RWPE2 (cell line): Measurements from ENCODE around the gene SPAG8.

Experiments
- ATAC-seq: fragments of 200-7000 bp; cut with Tn5 transposase; 3 replicates; pipeline ENCODE4 v1.9.1; 2021; ENCODE audit warnings: low read depth
- DNase-seq: peaks from one replicate; pipeline ENCODE4 v3.0.0-alpha.2; 2020; ENCODE audit warnings: low spot score
- H3K27ac ChIP-seq: fragments of 450-650 bp; 2 replicates; pipeline ENCODE4 v1.5.1; 2017; ENCODE audit warnings: mild to moderate bottlenecking; ENCODE audit not compliant: poor library complexity, severe bottlenecking
- H3K27me3 ChIP-seq: fragments of 250-450 bp; sonication (Bioruptor Pico); 2 replicates; pipeline ENCODE4 v1.5.1; 2021; ENCODE audit warnings: mild to moderate bottlenecking, moderate library complexity; ENCODE audit not compliant: insufficient read depth, poor library complexity, severe bottlenecking
- H3K36me3 ChIP-seq: fragments of 250-450 bp; sonication (Bioruptor Pico); 2 replicates; pipeline ENCODE4 v1.5.1; 2020; ENCODE audit warnings: low read depth, mild to moderate bottlenecking, moderate library complexity
- H3K4me1 ChIP-seq: fragments of 250-450 bp; sonication (Bioruptor Pico); 2 replicates; pipeline ENCODE4 v1.5.1; 2021; ENCODE audit warnings: mild to moderate bottlenecking, moderate library complexity; ENCODE audit not compliant: insufficient read depth, poor library complexity, severe bottlenecking
- H3K4me3 ChIP-seq: fragments of 250-450 bp; sonication (Bioruptor Pico); 2 replicates; pipeline ENCODE4 v1.5.1; 2021; ENCODE audit warnings: mild to moderate bottlenecking, moderate library complexity; ENCODE audit not compliant: severe bottlenecking
- H3K9me3 ChIP-seq: fragments of 250-450 bp; sonication (Bioruptor Pico); 2 replicates; pipeline ENCODE4 v1.5.1; 2021; ENCODE audit warnings: mild to moderate bottlenecking, moderate library complexity; ENCODE audit not compliant: severe bottlenecking
- CTCF ChIP-seq: fragments of 450-650 bp; IDR thresholded peaks from one replicate; pipeline ENCODE4 v1.5.1; 2017; ENCODE audit warnings: mild to moderate bottlenecking, moderate library complexity; ENCODE audit not compliant: poor library complexity, severe bottlenecking

SPAG8 gene

DNA sequence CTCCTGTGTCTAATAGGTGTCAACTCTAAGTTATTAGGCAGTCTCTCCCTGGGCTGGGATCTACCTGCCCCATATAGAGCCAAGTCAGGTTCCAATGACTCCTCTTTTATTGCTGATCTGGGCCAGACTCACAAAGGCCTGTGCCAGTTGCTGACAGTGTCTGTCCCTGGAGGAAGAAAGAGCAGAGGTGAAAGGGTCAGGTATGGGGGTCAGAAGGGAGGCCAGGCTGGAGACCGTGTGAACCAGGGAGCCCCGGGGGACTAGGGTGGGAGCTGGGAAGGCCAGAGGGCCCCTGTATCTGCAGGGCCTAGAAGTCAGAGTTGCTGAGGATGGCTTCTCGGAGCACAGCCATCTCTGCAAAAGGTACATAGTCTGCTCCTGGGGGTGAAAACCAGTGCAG lies 6.3 kb upstream of the SPAG8 start:
- DNase-seq (no peak), ATAC-seq (no peak)
- no peak overlapping the region for H3K4me3 ChIP-seq
- H3K27me3 ChIP-seq, result no peaks in the 10 kb centered on the region
- no peak for TF ChIP-seq CTCF
- no peak overlapping the region for H3K27ac ChIP-seq
- H3K9me3 ChIP-seq, result no peaks in the 10 kb centered on the region
- no peaks in the 10 kb centered on the region for H3K4me1 ChIP-seq
- no peaks in the 10 kb centered on the region for H3K36me3 ChIP-seq

- H3K27ac ChIP-seq, result no peak overlapping the region
- no peak overlapping the region for H3K4me3 ChIP-seq
- DNase-seq (no peak), ATAC-seq (no peak)
- H3K36me3 ChIP-seq, result no peaks in the 10 kb centered on the region; the same call in 1 of the 2 replicates
- H3K9me3 ChIP-seq, result no peaks in the 10 kb centered on the region
- no peak for TF ChIP-seq CTCF
- H3K27me3 ChIP-seq, result no peaks in the 10 kb centered on the region
- no peaks in the 10 kb centered on the region for H3K4me1 ChIP-seq
Observed at GRCh38 chr9:35816708-35817107, 4.6 kb upstream of the SPAG8 start.

DNA sequence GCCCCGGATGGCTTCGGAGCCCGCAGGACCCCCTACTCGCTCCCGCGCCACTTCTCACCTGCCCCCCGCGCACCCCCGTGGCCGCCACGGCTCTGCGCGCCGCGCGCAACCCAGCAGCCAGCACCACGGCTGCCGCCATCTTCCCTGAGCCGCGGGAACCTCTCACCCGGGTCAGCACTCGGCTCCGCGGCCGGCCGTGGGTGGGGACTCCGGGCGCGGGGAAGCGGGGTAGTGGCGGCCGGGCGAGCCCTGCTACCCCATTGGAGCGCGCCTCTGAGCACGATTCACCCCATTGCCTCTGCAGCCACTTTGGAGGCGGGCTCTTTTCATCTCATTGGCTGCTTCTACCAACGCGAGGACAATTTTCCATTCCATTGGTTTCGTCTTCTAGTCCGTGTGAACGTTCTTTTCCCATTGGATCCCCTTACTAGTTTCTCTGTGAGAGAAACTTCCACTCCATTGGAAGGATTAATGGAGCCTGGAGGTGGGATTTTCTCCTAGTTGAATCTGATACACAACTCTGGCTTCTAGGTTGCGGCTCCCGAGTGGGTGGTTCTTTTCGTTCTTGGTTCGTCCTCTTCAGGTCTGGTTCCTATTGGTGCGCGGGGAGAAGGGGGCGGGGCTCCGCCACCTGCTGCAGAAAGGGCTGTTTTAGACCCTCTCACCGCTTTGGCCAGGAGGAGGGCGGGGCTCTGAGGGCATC lies 2.9 kb upstream of the SPAG8 start, which contains the start of gene HINT2:
Gene HINT2 (minus strand): TSS at position 202 of the 703 bp plus-strand sequence. CDS start 63 bp downstream, at position 139.
- Histone ChIP-seq H3K9me3 (no peaks in the 10 kb centered on the region), H3K27me3 (no peaks in the 10 kb centered on the region), H3K27ac (peak within 1 kb of the TSS; percentile 81), H3K4me1 (no peaks in the 10 kb centered on the region), H3K4me3 (peak within 1 kb of the TSS; percentile 82), H3K36me3 (no peaks in the 10 kb centered on the region; the same call in 1 of the 2 replicates)
- TF ChIP-seq CTCF, result peak; percentile 14
- DNase-seq (peak; percentile 97), ATAC-seq (peak; percentile 90)

DNA sequence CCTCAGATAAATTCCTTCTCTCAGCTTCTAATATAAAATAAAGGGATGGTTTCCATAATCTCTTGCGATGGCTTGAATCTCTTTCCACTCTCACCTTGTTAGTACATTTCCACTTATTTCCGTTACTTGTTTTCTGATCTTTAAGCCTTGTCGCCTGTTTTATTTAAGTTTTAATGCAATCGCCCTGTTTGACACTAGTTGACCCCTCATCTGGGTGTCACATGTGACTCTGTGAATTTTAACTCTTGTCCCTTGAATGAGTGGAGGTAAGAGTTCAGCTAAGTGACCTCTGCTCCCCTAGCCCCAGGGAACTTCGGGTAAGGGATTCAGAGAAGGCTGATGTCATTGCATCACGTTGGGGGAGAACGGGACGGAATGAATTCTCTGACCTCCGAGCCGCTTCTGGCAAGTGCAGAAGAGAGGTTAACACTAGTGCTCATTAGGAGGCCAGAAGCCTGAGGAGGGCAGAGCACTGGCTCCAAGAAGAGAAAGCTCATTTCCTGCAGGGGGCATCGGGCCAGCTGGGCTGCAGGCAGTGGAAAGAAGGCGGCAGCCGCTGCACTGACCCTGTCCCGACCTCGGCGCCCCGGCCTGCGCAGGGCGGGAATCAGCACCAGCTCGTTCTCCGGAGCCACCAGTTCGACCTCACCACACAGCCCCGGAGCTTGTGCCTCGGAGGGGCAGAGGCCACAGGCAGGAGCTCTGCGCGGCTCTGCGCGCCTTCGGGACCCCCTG lies 2.2 kb upstream of the SPAG8 start:
- Histone ChIP-seq H3K36me3 (no peaks in the 10 kb centered on the region; the same call in 1 of the 2 replicates), H3K27ac (peak overlapping the region; percentile 81), H3K4me1 (no peaks in the 10 kb centered on the region), H3K27me3 (no peaks in the 10 kb centered on the region), H3K9me3 (no peaks in the 10 kb centered on the region), H3K4me3 (peak overlapping the region; percentile 82)
- peak; percentile 29 for TF ChIP-seq CTCF
- ATAC-seq, result peak; percentile 17
- no peak for DNase-seq
